ENCODE data around the gene KCNG4. TPM values are rescaled to one million over a fixed set of nuclear protein-coding genes. Genes with fewer than 3 reads are reported as not detected.

KCNG4 gene
- total and polyA plus RNA-seq, 2 of the 8 experiments (the other 6 are each of a cell fraction or from before 2014, with no cell fraction given): not detected

- no peaks in the 10 kb centered on the region; a peak in 1 of 7 replicates for H3K4me1 ChIP-seq (replicated peaks in 1 of 4; ENCODE audit: control insufficient read depth in 3 of 4, insufficient read depth in 4 of 4, low read length in 3 of 4)
- H3K56ac ChIP-seq (replicated peaks; ENCODE audit: insufficient read length, low read depth, low read length): no peak overlapping the region
- H4K5ac ChIP-seq (ENCODE audit: insufficient read length, low read depth, low read length): no peak overlapping the region
- H3K27ac ChIP-seq (ENCODE audit: low read depth, low read length): no peak overlapping the region
- no peak overlapping the region for H3K9ac ChIP-seq (replicated peaks in 1 of 4; ENCODE audit: extremely low read depth in 1 of 4, low read depth in 3 of 4, low read length in 3 of 4)
- no peak overlapping the region for H2BK5ac ChIP-seq (ENCODE audit: low read depth, low read length)
- H3K9me3 ChIP-seq (ENCODE audit: insufficient read depth in 2 of 2, low read depth in 1 of 2, low read length in 1 of 2): no peaks in the 10 kb centered on the region
- H3K36me3 ChIP-seq (ENCODE audit: control insufficient read depth in 2 of 4, insufficient read depth in 4 of 4, low read length in 3 of 4): no peaks in the 10 kb centered on the region
- CTCF ChIA-PET (ENCODE audit: partially characterized antibody): interaction anchor here (1.1 to 5.0 kb wide), 5 partner anchors 11 to 228 kb away, joined by 3 to 16 read pairs (median 4); no protein-coding TSS in a partner anchor
- no peak overlapping the region for H2BK20ac ChIP-seq (ENCODE audit: low read length)
- no peak overlapping the region for H3K4me3 ChIP-seq (ENCODE audit: extremely low read depth in 1 of 4, insufficient read depth in 2 of 4, low read depth in 3 of 4, low read length in 4 of 4)
- no peaks in the 10 kb centered on the region for H3K23me2 ChIP-seq (ENCODE audit: low read depth, low read length)
- DNase-seq (ENCODE audit: low read depth in 1 of 2, low spot score in 2 of 2) (no peak), FAIRE-seq (no peak)
- POLR2A ChIA-PET (ENCODE audit: partially characterized antibody): no interaction called here
- TF ChIP-seq RNF2 (IDR thresholded peaks at IDR 0.05; ENCODE audit: borderline replicate concordance, low read depth, low read length, missing control alignments, poor library complexity, severe bottlenecking): no peak
- TF ChIP-seq JUN (IDR thresholded peaks at IDR 0.05; ENCODE audit: low read depth, low read length): no peak
- no peak for TF ChIP-seq CREB1 (IDR thresholded peaks at IDR 0.05)
- TF ChIP-seq TEAD4 (IDR thresholded peaks at IDR 0.05; ENCODE audit: low read depth, low read length): no peak
- TF ChIP-seq EGR1 (IDR thresholded peaks at IDR 0.05; ENCODE audit: borderline replicate concordance, low read depth, low read length): no peak
- no peak for TF ChIP-seq CTCF (IDR thresholded peaks at IDR 0.05; ENCODE audit: control extremely low read depth in 1 of 3, insufficient read depth in 1 of 3, low read depth in 1 of 3, low read length in 3 of 3)
- TF ChIP-seq PHF8 (conservative IDR thresholded peaks at IDR 0.05; ENCODE audit: low read depth, low read length): no peak
- TF ChIP-seq POLR2AphosphoS5 (IDR thresholded peaks at IDR 0.05; ENCODE audit: low read depth, low read length): no peak
- WGBS, 2 experiments (ENCODE audit: extremely low coverage in 1 of 2, insufficient coverage in 1 of 2, insufficient read length in 1 of 2, insufficient replicate concordance in 2 of 2, low coverage in 1 of 2, low lambda C conversion rate in 2 of 2, missing lambda C conversion rate in 1 of 2): 90% methylated on average over 25 of the region's 25 CpGs; no CpG with 5 or more reads in 1 of the 2 experiments
- H2AK5ac ChIP-seq (ENCODE audit: low read depth, low read length): no peak overlapping the region
- H4K8ac ChIP-seq (ENCODE audit: extremely low read depth, insufficient read depth, low read length): no peak overlapping the region
- H2BK12ac ChIP-seq (ENCODE audit: low read depth, low read length): no peak overlapping the region
- H3K79me2 ChIP-seq (ENCODE audit: control insufficient read depth in 1 of 2, insufficient read depth in 2 of 2, low read length in 2 of 2): no peaks in the 10 kb centered on the region
- no peaks in the 10 kb centered on the region for H3K79me1 ChIP-seq (ENCODE audit: low read depth, low read length)
- H3K18ac ChIP-seq (ENCODE audit: extremely low read depth, low read length): no peak overlapping the region
- no peak overlapping the region for H3K4ac ChIP-seq (replicated peaks; ENCODE audit: insufficient read length, low read depth, low read length)
- no peaks in the 10 kb centered on the region for H4K20me1 ChIP-seq (replicated peaks in 1 of 2; ENCODE audit: control insufficient read depth in 1 of 2, insufficient read depth in 2 of 2, low read length in 2 of 2)
- no peak overlapping the region for H4K91ac ChIP-seq (replicated peaks; ENCODE audit: insufficient read length, low read length)
- H2BK120ac ChIP-seq (replicated peaks; ENCODE audit: low read depth, low read length): no peak overlapping the region
- H3K4me2 ChIP-seq (ENCODE audit: insufficient read depth in 1 of 2, low read depth in 2 of 2, low read length in 2 of 2): no peak overlapping the region
- no peak overlapping the region for H2BK15ac ChIP-seq (ENCODE audit: low read length)
- H3K14ac ChIP-seq (ENCODE audit: insufficient read length): no peak overlapping the region
- no peak overlapping the region for H3K23ac ChIP-seq (ENCODE audit: insufficient read length)
- no peaks in the 10 kb centered on the region; a peak in 1 of 7 replicates for H3K27me3 ChIP-seq (replicated peaks in 1 of 4; ENCODE audit: control insufficient read depth in 3 of 4, extremely low read depth in 1 of 4, insufficient read depth in 3 of 4, low read length in 3 of 4)
- no peak overlapping the region for H2AFZ ChIP-seq (ENCODE audit: low read length)
Observed at GRCh38 chr16:84236671-84237070, 3.1 kb downstream of the KCNG4 start.

Measured in H1 (cell line).